ENCODE measurements around the gene SPR.

DNA sequence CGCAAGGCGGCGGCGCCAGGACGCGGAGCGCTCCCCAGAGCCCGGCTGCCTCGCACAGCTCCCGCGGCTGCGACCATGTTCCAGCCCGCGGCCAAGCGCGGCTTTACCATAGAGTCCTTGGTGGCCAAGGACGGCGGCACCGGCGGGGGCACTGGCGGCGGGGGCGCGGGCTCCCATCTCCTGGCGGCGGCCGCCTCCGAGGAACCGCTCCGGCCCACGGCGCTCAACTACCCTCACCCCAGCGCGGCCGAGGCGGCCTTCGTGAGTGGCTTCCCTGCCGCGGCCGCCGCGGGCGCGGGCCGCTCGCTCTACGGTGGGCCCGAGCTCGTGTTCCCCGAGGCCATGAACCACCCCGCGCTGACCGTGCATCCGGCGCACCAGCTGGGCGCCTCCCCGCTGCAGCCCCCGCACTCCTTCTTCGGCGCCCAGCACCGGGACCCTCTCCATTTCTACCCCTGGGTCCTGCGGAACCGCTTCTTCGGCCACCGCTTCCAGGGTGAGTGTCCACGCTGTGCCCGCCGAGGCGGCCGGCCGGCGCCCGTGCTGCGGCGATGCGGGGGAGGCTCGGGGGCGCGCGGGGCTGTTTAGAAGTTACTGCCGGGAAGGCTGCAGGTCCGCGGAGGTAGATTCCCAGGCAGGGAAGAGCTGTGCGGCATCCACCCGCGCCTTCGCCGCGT is 30.8 kb downstream of the SPR start:
- TF ChIP-seq, protein P1, sequence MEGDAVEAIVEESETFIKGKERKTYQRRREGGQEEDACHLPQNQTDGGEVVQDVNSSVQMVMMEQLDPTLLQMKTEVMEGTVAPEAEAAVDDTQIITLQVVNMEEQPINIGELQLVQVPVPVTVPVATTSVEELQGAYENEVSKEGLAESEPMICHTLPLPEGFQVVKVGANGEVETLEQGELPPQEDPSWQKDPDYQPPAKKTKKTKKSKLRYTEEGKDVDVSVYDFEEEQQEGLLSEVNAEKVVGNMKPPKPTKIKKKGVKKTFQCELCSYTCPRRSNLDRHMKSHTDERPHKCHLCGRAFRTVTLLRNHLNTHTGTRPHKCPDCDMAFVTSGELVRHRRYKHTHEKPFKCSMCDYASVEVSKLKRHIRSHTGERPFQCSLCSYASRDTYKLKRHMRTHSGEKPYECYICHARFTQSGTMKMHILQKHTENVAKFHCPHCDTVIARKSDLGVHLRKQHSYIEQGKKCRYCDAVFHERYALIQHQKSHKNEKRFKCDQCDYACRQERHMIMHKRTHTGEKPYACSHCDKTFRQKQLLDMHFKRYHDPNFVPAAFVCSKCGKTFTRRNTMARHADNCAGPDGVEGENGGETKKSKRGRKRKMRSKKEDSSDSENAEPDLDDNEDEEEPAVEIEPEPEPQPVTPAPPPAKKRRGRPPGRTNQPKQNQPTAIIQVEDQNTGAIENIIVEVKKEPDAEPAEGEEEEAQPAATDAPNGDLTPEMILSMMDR (conservative IDR thresholded peaks at IDR 0.05; ENCODE audit: low read length) = no peak
- no peak for TF ChIP-seq EZH2phosphoT487 (IDR thresholded peaks at IDR 0.05; ENCODE audit: borderline replicate concordance)

Measured in Loucy (cell line).